T-cell (primary cell): ENCODE data around the gene KSR1. TPM values are rescaled to one million over a fixed set of nuclear protein-coding genes. Genes with fewer than 3 reads are reported as not detected.

Source experiments
- ATAC-seq, 4 experiments: fragments of 200-7000 bp in 3 of 4; fragments of 150-1000 bp in 1 of 4; cut with Tn5 transposase; replicated peaks in 1 of 4; 1 replicate in 3 of 4; 2 replicates in 1 of 4; pipeline ENCODE4 v1.10.0; 2021; ENCODE audit warnings: moderate library complexity in 3 of 4, mild to moderate bottlenecking in 2 of 4, moderate number of reproducible peaks in 1 of 4
- CTCF ChIA-PET, 2 donors: fragments of 300-600 bp; sonication (Branson Sonifier 250); formaldehyde crosslinking; loops; one replicate each; lab custom pipeline; 2022; ENCODE audit warnings: antibody characterized with exemption in 2 of 2; lab: Charles Lee
- POLR2A ChIA-PET, 2 donors: fragments of 300-600 bp; sonication (Branson Sonifier 250); formaldehyde crosslinking; loops; one replicate each; lab custom pipeline; 2022; ENCODE audit warnings: antibody characterized with exemption in 2 of 2; lab: Charles Lee
- DNase-seq, 35 experiments: peaks; one replicate each; pipeline versions ENCODE4 v3.0.0 to v3.0.0-alpha.2; 2013 to 2023
- H3K27ac ChIP-seq: one replicate; pipeline ENCODE4 v1.5.1; 2013; ENCODE audit warnings: low read length
- H3K27me3 ChIP-seq, 2 experiments: replicated peaks in 1 of 2; 1 replicate in 1 of 2; 2 replicates in 1 of 2; pipeline versions ENCODE4 v1.6.1 to v1.7.0; 2013; ENCODE audit warnings: low read length in 1 of 2, mixed read lengths in 1 of 2; ENCODE audit not compliant: control insufficient read depth in 2 of 2, insufficient read depth in 2 of 2; ENCODE audit errors: extremely low read depth in 1 of 2
- H3K36me3 ChIP-seq, 2 donors: 1 replicate in 1 of 2; 2 replicates in 1 of 2; pipeline versions ENCODE4 v1.6.1 to v1.7.0; 2013; ENCODE audit warnings: low read length in 1 of 2; ENCODE audit not compliant: control insufficient read depth in 2 of 2, insufficient read depth in 1 of 2; ENCODE audit errors: extremely low read depth in 1 of 2
- H3K4me1 ChIP-seq, 2 experiments: 1 replicate in 1 of 2; 2 replicates in 1 of 2; pipeline versions ENCODE4 v1.6.1 to v1.7.0; 2013; ENCODE audit warnings: low read length in 2 of 2, mixed read lengths in 1 of 2; ENCODE audit not compliant: insufficient read depth in 2 of 2, control insufficient read depth in 1 of 2; ENCODE audit errors: extremely low read depth in 1 of 2
- H3K4me3 ChIP-seq, 2 donors: 1 replicate in 1 of 2; 2 replicates in 1 of 2; pipeline versions ENCODE4 v1.5.1 to v1.7.0; 2013; ENCODE audit warnings: mild to moderate bottlenecking in 2 of 2, low read length in 1 of 2, moderate library complexity in 1 of 2; ENCODE audit not compliant: control insufficient read depth in 1 of 2; ENCODE audit errors: extremely low read depth in 1 of 2
- H3K9me3 ChIP-seq: 2 replicates; pipeline ENCODE4 v1.7.0; 2013
- H3K27ac Mint-ChIP-seq, 2 donors: one replicate each; pipeline ENCODE4 v1.8.0; 2020 to 2021; ENCODE audit warnings: mild to moderate bottlenecking in 2 of 2, mixed read lengths in 2 of 2
- H3K27me3 Mint-ChIP-seq, 2 donors: one replicate each; pipeline ENCODE4 v1.8.0; 2021 to 2022; ENCODE audit warnings: mixed read lengths in 2 of 2
- H3K36me3 Mint-ChIP-seq: one replicate; pipeline ENCODE4 v1.8.0; 2021; ENCODE audit warnings: mixed read lengths
- H3K4me1 Mint-ChIP-seq, 3 donors: one replicate each; pipeline ENCODE4 v1.8.0; 2020 to 2022; ENCODE audit warnings: mixed read lengths in 3 of 3, mild to moderate bottlenecking in 1 of 3
- H3K4me3 Mint-ChIP-seq, 3 donors: one replicate each; pipeline ENCODE4 v1.8.0; 2020 to 2022; ENCODE audit warnings: mild to moderate bottlenecking in 3 of 3, mixed read lengths in 3 of 3, moderate library complexity in 3 of 3
- H3K9me3 Mint-ChIP-seq, 3 donors: one replicate each; pipeline ENCODE4 v1.8.0; 2020 to 2022; ENCODE audit warnings: mixed read lengths in 3 of 3
- WGBS: methylation state at CpG from one replicate; pipeline ENCODE4 v1.1.5; 2013; ENCODE audit warnings: missing lambda C conversion rate; ENCODE audit not compliant: insufficient coverage; 5-methylcytosine and 5-hydroxymethylcytosine counted together
- total RNA-seq, 35 experiments: library from RNA in 6 of 35; stranded (reverse) in 6 of 35; fragments of 120-200 nt in 1 of 35; gene quantifications; one replicate each; pipeline versions ENCODE4 v1.2.1 to v1.2.4 and lab custom pipeline; 2013 to 2026

KSR1 gene
- total RNA-seq, 5 donors from 2014 or later (not counting 1 experiment from before 2014, with no cell fraction given), result 26.8 to 35.8 (median 27.6) TPM

DNA sequence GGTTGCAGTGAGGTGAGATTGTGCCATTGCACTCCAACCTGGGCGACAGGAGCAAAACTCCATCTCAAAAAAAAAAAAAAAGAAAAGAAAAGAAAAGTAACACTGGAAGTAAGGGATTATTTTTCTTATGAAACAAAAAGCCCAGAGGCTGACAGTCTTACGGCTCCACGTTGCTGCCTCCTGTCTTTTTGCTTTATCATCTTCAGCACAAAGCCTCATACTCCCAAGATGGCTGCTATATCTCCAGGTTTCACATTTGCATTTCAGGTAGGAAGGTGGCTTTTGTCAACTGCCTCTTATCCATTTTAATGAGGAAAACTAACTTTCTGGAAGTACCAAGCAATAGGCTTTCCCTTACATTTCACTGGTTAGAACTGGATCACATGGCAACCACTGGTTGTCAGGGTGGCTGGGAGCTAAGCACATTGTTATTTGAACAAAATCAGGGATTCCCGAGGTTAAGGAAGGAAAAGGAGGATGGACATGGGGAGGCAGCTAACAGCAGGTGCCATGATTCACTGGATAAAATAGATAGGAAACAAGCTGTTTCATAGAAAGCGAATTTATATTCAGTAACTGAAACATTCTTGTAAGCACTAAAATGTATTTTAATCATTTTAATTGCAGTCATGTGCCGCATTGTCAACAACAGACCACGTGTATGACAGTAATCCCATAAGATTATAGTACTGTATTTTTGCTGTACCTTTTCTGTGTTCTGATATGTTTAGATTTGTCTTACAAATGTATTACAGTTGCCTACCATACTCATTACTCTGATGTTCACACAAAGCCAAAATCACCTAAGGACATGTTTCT is 58.6 kb downstream of the KSR1 start:
- Histone ChIP-seq H3K4me3 (no peak overlapping the region), H3K36me3 (no peaks in the 10 kb centered on the region), H3K27ac (no peak overlapping the region), H3K27me3 (no peaks in the 10 kb centered on the region), H3K4me1 (no peaks in the 10 kb centered on the region), H3K9me3 (no peaks in the 10 kb centered on the region)
- Mint-ChIP-seq H3K27ac (no peak overlapping the region), H3K4me1 (peaks cover 5 to 11% (median 6%) of the 10 kb centered on the region in 3 donors), H3K9me3 (no peaks in the 10 kb centered on the region), H3K36me3 (no peaks in the 10 kb centered on the region), H3K4me3 (no peak overlapping the region), H3K27me3 (no peaks in the 10 kb centered on the region)
- DNase-seq (no peak), ATAC-seq (no peak)
- 100% methylated on average over 1 of the region's 7 CpGs for WGBS
- ChIA-PET POLR2A (no interaction called here), CTCF (no interaction called here)

DNA sequence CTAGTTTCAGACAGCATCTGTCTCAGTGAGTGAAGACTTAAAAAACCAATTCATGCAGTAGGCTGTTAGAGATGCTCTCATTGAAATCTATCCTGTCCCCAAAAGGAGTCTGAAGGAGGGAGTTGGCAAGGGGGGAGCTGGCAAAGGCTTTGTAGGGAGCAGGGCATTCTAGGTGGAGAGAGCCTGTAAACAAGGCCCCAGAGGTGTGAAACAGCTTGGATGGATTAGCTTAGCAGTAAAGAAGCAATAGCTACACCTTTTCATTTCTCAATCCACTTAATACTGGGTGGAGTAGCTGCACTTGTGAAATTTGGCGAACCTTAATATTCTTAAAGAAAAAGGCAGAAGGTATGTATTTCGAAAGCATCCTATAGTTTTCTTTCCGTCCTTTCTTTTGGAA is 61.8 kb downstream of the KSR1 start:
- Mint-ChIP-seq H3K4me1 (peaks cover 5 to 7% (median 5%) of the 10 kb centered on the region in 3 donors), H3K4me3 (no peak overlapping the region), H3K27me3 (no peaks in the 10 kb centered on the region), H3K27ac (no peak overlapping the region), H3K9me3 (no peaks in the 10 kb centered on the region), H3K36me3 (no peaks in the 10 kb centered on the region)
- Histone ChIP-seq H3K4me1 (no peaks in the 10 kb centered on the region), H3K27me3 (no peaks in the 10 kb centered on the region), H3K36me3 (no peaks in the 10 kb centered on the region), H3K9me3 (no peaks in the 10 kb centered on the region), H3K4me3 (no peak overlapping the region), H3K27ac (no peak overlapping the region)
- WGBS, result 100% methylated on average over 2 of the region's 3 CpGs
- no peak for ATAC-seq
- POLR2A ChIA-PET, result no interaction called here
- no peak for DNase-seq
- CTCF ChIA-PET, result interaction anchor here in 1 of 2 donors (0.5 kb wide), 1 partner anchor 84 kb away, joined by 3 read pairs; no protein-coding TSS in a partner anchor

DNA sequence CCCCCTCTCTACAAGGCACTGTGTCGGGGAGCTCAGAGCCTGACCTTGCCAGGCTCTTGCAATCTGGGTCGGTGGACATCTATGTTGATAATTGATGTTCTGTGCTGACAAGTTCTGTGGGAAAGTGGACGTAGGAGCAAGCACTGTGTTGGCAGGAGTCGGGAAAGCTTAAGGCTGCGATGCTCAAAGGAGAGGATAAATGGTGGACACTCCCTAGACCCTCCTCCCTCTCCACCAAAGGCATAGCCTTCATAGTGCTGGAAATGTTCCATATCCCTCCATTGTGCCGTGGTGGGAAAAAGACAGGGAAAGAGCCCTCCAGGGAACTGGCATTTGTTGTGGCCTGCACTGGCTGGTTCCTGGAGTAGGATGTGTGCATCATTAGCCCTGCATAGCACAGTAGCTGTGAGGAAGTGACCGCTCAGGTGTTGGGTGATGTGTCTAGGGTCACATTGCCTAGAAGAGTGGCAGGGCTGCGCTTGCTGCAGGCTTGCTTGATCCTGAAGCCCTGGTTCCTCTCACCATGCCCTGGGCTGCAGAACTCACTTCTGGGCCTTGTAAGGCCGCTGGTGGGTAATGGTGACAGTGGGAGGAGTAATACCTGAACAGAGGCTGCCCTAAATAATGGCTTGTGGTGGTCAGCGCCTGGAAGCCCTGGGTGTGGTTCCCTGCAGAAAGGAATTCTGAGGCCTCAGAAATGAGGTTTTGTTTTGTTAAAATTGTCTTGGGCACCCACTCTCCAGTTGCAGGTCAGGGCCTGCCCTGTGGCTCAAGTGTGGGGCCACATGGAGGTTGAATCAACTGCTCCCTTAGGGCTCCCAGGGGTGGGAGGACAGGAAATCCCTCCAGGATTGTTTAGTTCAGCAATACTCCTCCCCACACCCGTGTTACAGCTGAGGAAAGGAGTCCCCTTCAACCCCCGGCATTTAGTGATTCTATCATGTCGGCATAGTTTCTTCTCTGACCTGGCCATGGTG is 62.6 kb downstream of the KSR1 start:
- no peak overlapping the region for H3K4me3 ChIP-seq
- POLR2A ChIA-PET, result no interaction called here
- Mint-ChIP-seq H3K27ac (no peak overlapping the region), H3K9me3 (no peaks in the 10 kb centered on the region), H3K4me1 (peaks cover 7 to 10% (median 8%) of the 10 kb centered on the region in 3 donors), H3K27me3 (no peaks in the 10 kb centered on the region), H3K4me3 (no peak overlapping the region), H3K36me3 (no peaks in the 10 kb centered on the region)
- no peaks in the 10 kb centered on the region for H3K4me1 ChIP-seq
- no peaks in the 10 kb centered on the region for H3K9me3 ChIP-seq
- 92% methylated on average over 7 of the region's 13 CpGs for WGBS
- ATAC-seq (no peak), DNase-seq (no peak)
- H3K27ac ChIP-seq, result no peak overlapping the region
- H3K27me3 ChIP-seq, result no peaks in the 10 kb centered on the region
- CTCF ChIA-PET, result no interaction called here
- no peaks in the 10 kb centered on the region for H3K36me3 ChIP-seq

DNA sequence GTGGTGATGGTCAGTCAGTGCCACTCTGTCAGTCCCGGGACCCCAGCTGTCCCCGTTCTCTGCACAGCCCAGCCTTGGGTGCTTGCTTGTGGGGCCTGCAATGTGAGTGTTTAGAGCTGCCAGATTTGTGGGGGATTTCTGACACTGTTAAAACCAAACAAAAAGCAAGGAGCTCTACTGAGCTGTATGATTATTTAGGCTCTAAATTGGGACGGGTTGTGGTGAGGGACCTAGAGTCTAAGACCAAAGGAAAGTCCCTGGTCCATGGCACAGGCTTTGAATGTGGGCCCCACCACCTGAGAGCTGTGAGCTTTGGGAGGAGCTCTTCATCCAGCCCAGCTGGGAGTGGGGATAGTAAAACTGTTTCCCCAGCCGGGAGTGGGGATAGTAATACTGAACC is 63.3 kb downstream of the KSR1 start:
- H3K4me1 ChIP-seq, result no peaks in the 10 kb centered on the region
- Mint-ChIP-seq H3K4me3 (no peak overlapping the region), H3K27ac (no peak overlapping the region), H3K9me3 (no peaks in the 10 kb centered on the region), H3K36me3 (no peaks in the 10 kb centered on the region), H3K27me3 (no peaks in the 10 kb centered on the region), H3K4me1 (peaks cover 14 to 16% (median 14%) of the 10 kb centered on the region in 3 donors)
- CTCF ChIA-PET, result no interaction called here
- POLR2A ChIA-PET, result no interaction called here
- WGBS, result 78% methylated on average over 4 of the region's 4 CpGs
- no peak overlapping the region for H3K4me3 ChIP-seq
- ATAC-seq (no peak), DNase-seq (no peak)
- no peaks in the 10 kb centered on the region for H3K9me3 ChIP-seq
- H3K36me3 ChIP-seq, result no peaks in the 10 kb centered on the region
- H3K27me3 ChIP-seq, result no peaks in the 10 kb centered on the region
- H3K27ac ChIP-seq, result no peak overlapping the region

DNA sequence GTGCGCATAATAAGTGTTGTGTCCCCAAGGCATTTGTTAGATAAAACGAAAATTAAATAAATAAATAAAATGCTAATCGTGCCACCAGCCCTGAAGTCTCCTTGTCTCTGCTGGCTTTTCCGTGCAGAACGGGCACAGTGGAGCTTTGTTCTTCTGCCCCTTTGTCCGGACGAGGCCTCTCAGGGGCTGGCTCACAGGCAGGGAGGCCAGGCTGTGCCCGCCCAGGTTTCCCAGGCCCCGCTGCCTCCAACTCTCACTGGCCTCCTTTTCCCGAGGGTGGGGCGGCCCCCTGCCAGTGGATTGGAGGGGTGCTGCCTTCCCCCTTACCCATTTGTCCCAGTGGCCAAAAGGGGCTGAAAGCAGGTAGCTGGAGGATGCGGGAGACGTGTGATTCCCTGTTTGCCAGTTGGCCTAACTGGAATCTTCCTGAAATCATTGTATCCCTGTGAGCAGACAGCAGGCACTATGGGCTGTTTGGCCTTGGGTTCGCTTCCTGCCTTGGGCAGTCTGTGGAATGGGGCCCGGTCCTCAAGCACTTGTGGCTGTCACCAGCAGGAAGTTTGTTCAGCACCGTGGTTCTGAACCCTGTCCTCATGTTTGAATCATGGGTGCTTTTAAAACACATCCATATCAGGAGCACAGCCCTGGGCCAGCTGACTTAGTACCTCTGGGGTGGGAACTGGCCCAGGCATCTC is 64.4 kb downstream of the KSR1 start:
- Histone ChIP-seq H3K36me3 (no peaks in the 10 kb centered on the region), H3K27ac (no peak overlapping the region), H3K27me3 (no peaks in the 10 kb centered on the region), H3K4me3 (no peak overlapping the region), H3K4me1 (no peaks in the 10 kb centered on the region), H3K9me3 (no peaks in the 10 kb centered on the region)
- Mint-ChIP-seq H3K4me3 (no peak overlapping the region), H3K27me3 (no peaks in the 10 kb centered on the region), H3K27ac (no peak overlapping the region), H3K4me1 (peaks cover 16 to 21% (median 19%) of the 10 kb centered on the region in 3 donors), H3K9me3 (no peaks in the 10 kb centered on the region), H3K36me3 (no peaks in the 10 kb centered on the region)
- no peak for ATAC-seq
- POLR2A ChIA-PET, result no interaction called here
- DNase-seq, result no peak
- CTCF ChIA-PET, result interaction anchor here in 1 of 2 donors (0.6 kb wide), 1 partner anchor 75 kb away, joined by 3 read pairs; no protein-coding TSS in a partner anchor
- 83% methylated on average over 10 of the region's 16 CpGs for WGBS
